Loucy (cell line): ENCODE measurements around the gene POFUT2.

Source experiments
- CTCF ChIP-seq: fragments of 200-600 bp; sonication (generic); conservative IDR thresholded peaks from 2 replicates; pipeline ENCODE4 v1.5.1; 2014; ENCODE audit warnings: mild to moderate bottlenecking, antibody characterized with exemption, low read length
- EZH2phosphoT487 ChIP-seq: fragments of 200-600 bp; IDR thresholded peaks from 2 replicates; pipeline ENCODE4 v1.6.1; 2018; ENCODE audit warnings: antibody characterized with exemption, mild to moderate bottlenecking, moderate library complexity, borderline replicate concordance

GRCh38 chr21:45276596-45276995 is 11.1 kb downstream of the POFUT2 start:
- no peak for TF ChIP-seq CTCF
- TF ChIP-seq EZH2phosphoT487: no peak
